ENCODE data around the gene COL8A2.
"Not testable (repeated sequence)": the region's sequence is repeated elsewhere in the genome, so short reads cannot be mapped to it uniquely, and the experiment has no call there.

DNA sequence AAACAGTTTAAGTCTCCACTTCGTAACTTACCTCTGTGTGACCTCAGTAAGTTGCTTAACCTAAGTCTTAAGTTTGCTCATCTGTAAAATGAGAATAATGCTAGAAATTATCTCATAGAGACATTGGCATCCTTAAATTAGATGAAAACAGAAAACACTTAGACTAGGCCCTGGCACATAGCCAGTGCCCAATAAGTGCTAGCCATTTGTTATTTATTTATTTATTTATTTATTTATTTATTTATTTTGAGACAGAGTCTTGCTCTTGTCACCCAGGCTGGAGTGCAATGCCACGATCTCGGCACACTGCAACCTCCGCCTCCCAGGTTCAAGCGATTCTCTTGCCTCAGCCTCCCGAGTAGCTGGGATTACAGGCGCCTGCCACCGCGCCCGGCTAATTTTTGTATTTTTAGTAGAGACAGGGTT, 33.8 kb upstream of the COL8A2 start:
- TF ChIP-seq POLR2A (IDR thresholded peaks at IDR 0.05): not testable (repeated sequence)
- TF ChIP-seq, protein P1, sequence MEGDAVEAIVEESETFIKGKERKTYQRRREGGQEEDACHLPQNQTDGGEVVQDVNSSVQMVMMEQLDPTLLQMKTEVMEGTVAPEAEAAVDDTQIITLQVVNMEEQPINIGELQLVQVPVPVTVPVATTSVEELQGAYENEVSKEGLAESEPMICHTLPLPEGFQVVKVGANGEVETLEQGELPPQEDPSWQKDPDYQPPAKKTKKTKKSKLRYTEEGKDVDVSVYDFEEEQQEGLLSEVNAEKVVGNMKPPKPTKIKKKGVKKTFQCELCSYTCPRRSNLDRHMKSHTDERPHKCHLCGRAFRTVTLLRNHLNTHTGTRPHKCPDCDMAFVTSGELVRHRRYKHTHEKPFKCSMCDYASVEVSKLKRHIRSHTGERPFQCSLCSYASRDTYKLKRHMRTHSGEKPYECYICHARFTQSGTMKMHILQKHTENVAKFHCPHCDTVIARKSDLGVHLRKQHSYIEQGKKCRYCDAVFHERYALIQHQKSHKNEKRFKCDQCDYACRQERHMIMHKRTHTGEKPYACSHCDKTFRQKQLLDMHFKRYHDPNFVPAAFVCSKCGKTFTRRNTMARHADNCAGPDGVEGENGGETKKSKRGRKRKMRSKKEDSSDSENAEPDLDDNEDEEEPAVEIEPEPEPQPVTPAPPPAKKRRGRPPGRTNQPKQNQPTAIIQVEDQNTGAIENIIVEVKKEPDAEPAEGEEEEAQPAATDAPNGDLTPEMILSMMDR (IDR thresholded peaks at IDR 0.05): not testable (repeated sequence)

Data from testis (tissue), 2 donors.